GM19023 (cell line): ENCODE measurements around the gene MAP2K6.

Source experiments
- ATAC-seq: cut with Tn5 transposase; IDR thresholded peaks from one replicate; pipeline ENCODE4 v1.9.1; 2021; ENCODE audit warnings: mild to moderate bottlenecking, moderate library complexity; ENCODE audit not compliant: unreplicated experiment

Gene MAP2K6

GRCh38 chr17:69574257-69575197, 160.0 kb downstream of the MAP2K6 start:
- no peak for ATAC-seq

GRCh38 chr17:69575346-69575761, 160.9 kb downstream of the MAP2K6 start:
- ATAC-seq, result no peak

- ATAC-seq, result no peak
These were observed 162.6 kb downstream of the MAP2K6 start for GRCh38 chr17:69577098-69577497.

GRCh38 chr17:69578385-69578936, 164.0 kb downstream of the MAP2K6 start:
- no peak for ATAC-seq

- no peak for ATAC-seq
These were observed 165.6 kb downstream of the MAP2K6 start for GRCh38 chr17:69579961-69580677.

- peak; percentile 65 for ATAC-seq
These were observed 166.8 kb downstream of the MAP2K6 start for GRCh38 chr17:69581061-69581961.

GRCh38 chr17:69588316-69588715, 173.8 kb downstream of the MAP2K6 start:
- no peak for ATAC-seq

- ATAC-seq, result no peak
These were observed 174.3 kb downstream of the MAP2K6 start for GRCh38 chr17:69588827-69589239.

- no peak for ATAC-seq
These were observed 176.2 kb downstream of the MAP2K6 start for GRCh38 chr17:69590671-69591070.

GRCh38 chr17:69592692-69593350, 178.3 kb downstream of the MAP2K6 start:
- ATAC-seq, result no peak

GRCh38 chr17:69593351-69593715, 178.8 kb downstream of the MAP2K6 start:
- ATAC-seq, result no peak

- no peak for ATAC-seq
These were observed 179.2 kb downstream of the MAP2K6 start for GRCh38 chr17:69593716-69594115.

- ATAC-seq, result no peak
These were observed 180.1 kb downstream of the MAP2K6 start for GRCh38 chr17:69594641-69595040.

- ATAC-seq, result no peak
These were observed 181.6 kb downstream of the MAP2K6 start for GRCh38 chr17:69596141-69596540.

GRCh38 chr17:69597898-69598692, 183.6 kb downstream of the MAP2K6 start:
- no peak for ATAC-seq

GRCh38 chr17:69602972-69603371, 188.5 kb downstream of the MAP2K6 start:
- no peak for ATAC-seq
